H9 (cell line): ENCODE measurements around the gene ADAMTS17. TPM values are rescaled to one million over a fixed set of nuclear protein-coding genes. Genes with fewer than 3 reads are reported as not detected.

Source experiments
- DNase-seq: peaks from one replicate; pipeline ENCODE4 v3.0.0-alpha.2; 2017
- H2AFZ ChIP-seq: one replicate; pipeline ENCODE4 v1.6.1; 2013; ENCODE audit warnings: mild to moderate bottlenecking, low read length, control low read depth, moderate library complexity
- H2AK5ac ChIP-seq: 2 replicates; pipeline ENCODE4 v1.6.1; 2013; ENCODE audit warnings: low read length, control low read depth, mixed read lengths; ENCODE audit not compliant: insufficient read length
- H2BK120ac ChIP-seq: one replicate; pipeline ENCODE4 v1.6.1; 2013; ENCODE audit warnings: low read depth, mild to moderate bottlenecking, low read length, control low read depth, inconsistent platforms; ENCODE audit not compliant: poor library complexity, severe bottlenecking
- H2BK12ac ChIP-seq: 2 replicates; pipeline ENCODE4 v1.6.1; 2013; ENCODE audit warnings: low read length, control low read depth, mixed read lengths, low read depth; ENCODE audit not compliant: insufficient read length
- H2BK15ac ChIP-seq: 2 replicates; pipeline ENCODE4 v1.6.1; 2013; ENCODE audit warnings: low read depth, low read length, control low read depth
- H2BK20ac ChIP-seq: one replicate; pipeline ENCODE4 v1.6.1; 2013; ENCODE audit warnings: low read depth, mild to moderate bottlenecking, low read length, control low read depth, inconsistent platforms; ENCODE audit not compliant: poor library complexity, severe bottlenecking
- H2BK5ac ChIP-seq: 2 replicates; pipeline ENCODE4 v1.6.1; 2013; ENCODE audit warnings: low read length, control low read depth, mixed read lengths; ENCODE audit not compliant: insufficient read length
- H3K14ac ChIP-seq: 2 replicates; pipeline ENCODE4 v1.6.1; 2013; ENCODE audit warnings: low read length, control low read depth; ENCODE audit not compliant: insufficient read depth
- H3K18ac ChIP-seq: 2 replicates; pipeline ENCODE4 v1.6.1; 2013; ENCODE audit warnings: low read depth, mild to moderate bottlenecking, mixed read lengths, low read length, control low read depth; ENCODE audit not compliant: insufficient read length
- H3K23ac ChIP-seq: 2 replicates; pipeline ENCODE4 v1.6.1; 2013; ENCODE audit warnings: low read length, control low read depth, mixed read lengths, low read depth; ENCODE audit not compliant: insufficient read length
- H3K23me2 ChIP-seq: 2 replicates; pipeline ENCODE4 v1.6.1; 2013; ENCODE audit warnings: low read depth, mild to moderate bottlenecking, mixed read lengths, low read length, control low read depth; ENCODE audit not compliant: insufficient read length, poor library complexity, severe bottlenecking
- H3K27ac ChIP-seq: 2 replicates; pipeline ENCODE4 v1.5.1; 2013; ENCODE audit warnings: low read length, control low read depth, mixed read lengths, low read depth; ENCODE audit not compliant: insufficient read length
- H3K27me3 ChIP-seq: 2 replicates; pipeline ENCODE4 v1.6.1; 2013; ENCODE audit warnings: low read length, control low read depth, inconsistent platforms; ENCODE audit not compliant: insufficient read depth
- H3K4ac ChIP-seq: 2 replicates; pipeline ENCODE4 v1.6.1; 2013; ENCODE audit warnings: low read depth, mild to moderate bottlenecking, control low read depth, inconsistent platforms, low read length, moderate library complexity
- H3K4me1 ChIP-seq: 2 replicates; pipeline ENCODE4 v1.6.1; 2013; ENCODE audit warnings: low read length, control low read depth, inconsistent platforms; ENCODE audit not compliant: insufficient read depth
- H3K4me2 ChIP-seq: 2 replicates; pipeline ENCODE4 v1.6.1; 2013; ENCODE audit warnings: low read length, control low read depth, mixed read lengths; ENCODE audit not compliant: insufficient read length, insufficient read depth
- H3K56ac ChIP-seq: 2 replicates; pipeline ENCODE4 v1.6.1; 2013; ENCODE audit warnings: low read depth, mild to moderate bottlenecking, mixed read lengths, low read length, control low read depth; ENCODE audit not compliant: insufficient read length
- H3K79me1 ChIP-seq: 2 replicates; pipeline ENCODE4 v1.6.1; 2013; ENCODE audit warnings: low read depth, mild to moderate bottlenecking, moderate library complexity, low read length, control low read depth, inconsistent platforms; ENCODE audit not compliant: insufficient read depth, poor library complexity, severe bottlenecking
- H3K79me2 ChIP-seq: 2 replicates; pipeline ENCODE4 v1.6.1; 2013; ENCODE audit warnings: low read length, control low read depth, inconsistent platforms; ENCODE audit not compliant: insufficient read depth
- H3K9ac ChIP-seq: 2 replicates; pipeline ENCODE4 v1.6.1; 2013; ENCODE audit warnings: low read length, control low read depth, mixed read lengths; ENCODE audit not compliant: insufficient read length; ENCODE audit errors: extremely low read depth
- H3K9me3 ChIP-seq: one replicate; pipeline ENCODE4 v1.6.1; 2013; ENCODE audit warnings: low read depth, low read length, inconsistent platforms; ENCODE audit not compliant: control insufficient read depth
- H3T11ph ChIP-seq: one replicate; pipeline ENCODE4 v1.6.1; 2013; ENCODE audit warnings: mild to moderate bottlenecking, low read length, control low read depth, inconsistent platforms
- H4K20me1 ChIP-seq: one replicate; pipeline ENCODE4 v1.6.1; 2013; ENCODE audit not compliant: control insufficient read depth, insufficient read length, insufficient read depth
- H4K5ac ChIP-seq: 2 replicates; pipeline ENCODE4 v1.6.1; 2013; ENCODE audit warnings: low read depth, mild to moderate bottlenecking, mixed read lengths, low read length, control low read depth; ENCODE audit not compliant: insufficient read length
- H4K8ac ChIP-seq: replicated peaks from 2 replicates; pipeline ENCODE4 v1.6.1; 2013; ENCODE audit warnings: low read length, control low read depth, mixed read lengths, low read depth; ENCODE audit not compliant: insufficient read length
- H4K91ac ChIP-seq: 2 replicates; pipeline ENCODE4 v1.6.1; 2013; ENCODE audit warnings: low read depth, mild to moderate bottlenecking, moderate library complexity, mixed read lengths, low read length, control low read depth; ENCODE audit not compliant: insufficient read length
- H3K27ac Mint-ChIP-seq, 3 experiments: 2 replicates in 2 of 3; 3 replicates in 1 of 3; pipeline ENCODE4 v1.8.0; 2020 to 2021; ENCODE audit warnings: mixed read lengths in 3 of 3, mild to moderate bottlenecking in 1 of 3, moderate library complexity in 1 of 3
- H3K27me3 Mint-ChIP-seq: 2 replicates; pipeline ENCODE4 v1.8.0; 2021; ENCODE audit warnings: low read depth, mild to moderate bottlenecking, moderate library complexity, mixed read lengths
- H3K36me3 Mint-ChIP-seq, 3 experiments: 2 replicates in 2 of 3; 3 replicates in 1 of 3; pipeline ENCODE4 v1.8.0; 2020 to 2021; ENCODE audit warnings: low read depth in 3 of 3, mixed read lengths in 3 of 3; ENCODE audit not compliant: insufficient read depth in 1 of 3
- H3K4me1 Mint-ChIP-seq, 2 experiments: 2 replicates each; pipeline ENCODE4 v1.8.0; 2020; ENCODE audit warnings: mixed read lengths in 2 of 2
- H3K4me3 Mint-ChIP-seq, 2 experiments: 2 replicates in 1 of 2; 3 replicates in 1 of 2; pipeline ENCODE4 v1.8.0; 2020 to 2021; ENCODE audit warnings: mild to moderate bottlenecking in 2 of 2, mixed read lengths in 2 of 2, moderate library complexity in 1 of 2
- H3K9me3 Mint-ChIP-seq, 2 experiments: 2 replicates in 1 of 2; 3 replicates in 1 of 2; pipeline ENCODE4 v1.8.0; 2020; ENCODE audit warnings: mild to moderate bottlenecking in 2 of 2, mixed read lengths in 2 of 2, moderate library complexity in 1 of 2
- WGBS: extraction: QIAGEN DNeasy Blood & Tissue Kit; methylation state at CpG from one replicate; pipeline ENCODE4 v1.1.7; 2013; ENCODE audit warnings: missing lambda C conversion rate, low lambda C conversion rate, mixed read lengths; ENCODE audit not compliant: insufficient read length; ENCODE audit errors: extremely low coverage; 5-methylcytosine and 5-hydroxymethylcytosine counted together
- total RNA-seq: library from RNA; stranded (reverse); gene quantifications from 2 replicates; pipeline ENCODE4 v1.2.1, GENCODE V29; 2021
- TF ChIP-seq, protein P1 (sequence below): fragments of 200-600 bp; sonication (generic); conservative IDR thresholded peaks from 3 replicates; pipeline ENCODE4 v1.8.0; 2021; ENCODE audit warnings: antibody characterized with exemption, mild to moderate bottlenecking

The ADAMTS17 gene
- total RNA-seq, 1 experiment from 2014 or later: 2.9 TPM

DNA sequence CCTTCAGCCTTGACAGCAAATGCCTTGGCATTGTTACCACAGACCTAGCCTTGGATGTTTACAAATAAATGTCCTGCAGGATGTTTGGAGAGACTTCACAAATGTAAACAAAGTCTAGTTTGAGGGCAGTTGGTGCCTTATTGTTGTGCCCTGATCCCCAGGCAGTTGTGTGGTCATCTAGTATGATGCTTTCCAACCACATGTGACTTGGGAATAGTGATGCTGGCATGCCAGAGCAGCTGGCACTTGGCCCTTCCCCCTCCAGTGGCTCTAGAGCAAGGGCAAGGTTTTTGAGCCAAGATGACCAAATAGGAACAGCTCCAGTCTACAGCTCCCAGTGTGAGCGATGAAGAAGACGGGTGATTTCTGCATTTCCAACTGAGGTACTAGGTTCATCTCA is 258.2 kb downstream of the ADAMTS17 start:
- no peak overlapping the region for H3K9ac ChIP-seq
- H4K20me1 ChIP-seq: no peaks in the 10 kb centered on the region
- TF ChIP-seq, protein P1, sequence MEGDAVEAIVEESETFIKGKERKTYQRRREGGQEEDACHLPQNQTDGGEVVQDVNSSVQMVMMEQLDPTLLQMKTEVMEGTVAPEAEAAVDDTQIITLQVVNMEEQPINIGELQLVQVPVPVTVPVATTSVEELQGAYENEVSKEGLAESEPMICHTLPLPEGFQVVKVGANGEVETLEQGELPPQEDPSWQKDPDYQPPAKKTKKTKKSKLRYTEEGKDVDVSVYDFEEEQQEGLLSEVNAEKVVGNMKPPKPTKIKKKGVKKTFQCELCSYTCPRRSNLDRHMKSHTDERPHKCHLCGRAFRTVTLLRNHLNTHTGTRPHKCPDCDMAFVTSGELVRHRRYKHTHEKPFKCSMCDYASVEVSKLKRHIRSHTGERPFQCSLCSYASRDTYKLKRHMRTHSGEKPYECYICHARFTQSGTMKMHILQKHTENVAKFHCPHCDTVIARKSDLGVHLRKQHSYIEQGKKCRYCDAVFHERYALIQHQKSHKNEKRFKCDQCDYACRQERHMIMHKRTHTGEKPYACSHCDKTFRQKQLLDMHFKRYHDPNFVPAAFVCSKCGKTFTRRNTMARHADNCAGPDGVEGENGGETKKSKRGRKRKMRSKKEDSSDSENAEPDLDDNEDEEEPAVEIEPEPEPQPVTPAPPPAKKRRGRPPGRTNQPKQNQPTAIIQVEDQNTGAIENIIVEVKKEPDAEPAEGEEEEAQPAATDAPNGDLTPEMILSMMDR: no peak
- no peak overlapping the region for H2BK15ac ChIP-seq
- peaks cover 0 to 7% (median 3%) of the 10 kb centered on the region in 3 experiments; a peak in 4 of 7 replicates for H3K36me3 Mint-ChIP-seq
- H3K4me2 ChIP-seq: no peak overlapping the region
- H3K27me3 Mint-ChIP-seq: peaks cover 2% of the 10 kb centered on the region
- no peak overlapping the region for H4K5ac ChIP-seq
- H3K79me1 ChIP-seq: no peaks in the 10 kb centered on the region
- no peak overlapping the region for H2AK5ac ChIP-seq
- no peak overlapping the region for H3T11ph ChIP-seq
- no peak overlapping the region for H2AFZ ChIP-seq
- no peak overlapping the region for H3K14ac ChIP-seq
- no peak overlapping the region for H3K4ac ChIP-seq
- H3K27ac Mint-ChIP-seq: no peak overlapping the region
- no peak overlapping the region for H3K27ac ChIP-seq
- no peak overlapping the region for H2BK20ac ChIP-seq
- no peaks in the 10 kb centered on the region for H3K23me2 ChIP-seq
- H3K23ac ChIP-seq: no peak overlapping the region
- peaks cover 14 to 15% of the 10 kb centered on the region in 2 experiments for H3K4me1 Mint-ChIP-seq
- no peak overlapping the region for H3K18ac ChIP-seq
- H2BK120ac ChIP-seq: no peak overlapping the region
- WGBS: no CpG with 5 or more reads among the region's 2 CpGs
- no peak for DNase-seq
- H3K4me3 Mint-ChIP-seq: no peak overlapping the region
- no peak overlapping the region for H4K8ac ChIP-seq
- H3K27me3 ChIP-seq: no peaks in the 10 kb centered on the region
- no peak overlapping the region for H2BK12ac ChIP-seq
- no peak overlapping the region for H4K91ac ChIP-seq
- no peaks in the 10 kb centered on the region for H3K79me2 ChIP-seq
- H3K9me3 ChIP-seq: no peaks in the 10 kb centered on the region
- H3K9me3 Mint-ChIP-seq: peaks cover 5 to 10% of the 10 kb centered on the region in 2 experiments; a peak in 4 of 5 replicates
- H3K4me1 ChIP-seq: no peaks in the 10 kb centered on the region
- no peak overlapping the region for H2BK5ac ChIP-seq
- no peak overlapping the region for H3K56ac ChIP-seq
